Sigmoid colon (tissue), 4 donors: ENCODE measurements around the gene USP28.

Source experiments
- CTCF ChIP-seq, 4 experiments: fragments of 450-650 bp in 3 of 4; fragments of 200-600 bp in 1 of 4; IDR thresholded peaks; one replicate each; pipeline ENCODE4 v1.5.1; 2016 to 2019; ENCODE audit warnings: antibody characterized with exemption in 4 of 4, mild to moderate bottlenecking in 3 of 4, moderate library complexity in 2 of 4
- EP300 ChIP-seq, 4 donors: sonication (generic); formaldehyde crosslinking; IDR thresholded peaks; one replicate each; pipeline ENCODE4 v1.6.1; 2017; ENCODE audit warnings: antibody characterized with exemption in 4 of 4
- POLR2A ChIP-seq, 2 donors: fragments of 450-650 bp; IDR thresholded peaks; one replicate each; pipeline ENCODE4 v1.6.1; 2016; ENCODE audit warnings: antibody characterized with exemption in 2 of 2, mild to moderate bottlenecking in 2 of 2, moderate library complexity in 2 of 2
- POLR2AphosphoS5 ChIP-seq, 4 donors: sonication (generic); formaldehyde crosslinking; IDR thresholded peaks; one replicate each; pipeline ENCODE4 v1.6.1; 2017; ENCODE audit warnings: antibody characterized with exemption in 4 of 4

GRCh38 chr11:113789675-113790320, 85.6 kb downstream of the USP28 start:
- TF ChIP-seq POLR2A (IDR thresholded peaks at IDR 0.05), result no peak
- TF ChIP-seq CTCF (IDR thresholded peaks at IDR 0.05), result no peak
- TF ChIP-seq EP300 (IDR thresholded peaks at IDR 0.05), result no peak
- no peak for TF ChIP-seq POLR2AphosphoS5 (IDR thresholded peaks at IDR 0.05)
